ENCODE results near the gene FOXP4. TPM values are rescaled to one million over a fixed set of nuclear protein-coding genes. Genes with fewer than 3 reads are reported as not detected.

Gene FOXP4
- total and polyA plus RNA-seq, 4 donors = 2.5 to 16.0 (median 4.3) TPM

- TF ChIP-seq YY1 (IDR thresholded peaks at IDR 0.05) (no peak), SP1 (IDR thresholded peaks at IDR 0.05) (no peak), ATF3 (IDR thresholded peaks at IDR 0.05) (no peak)
These were observed 87.0 kb downstream of the FOXP4 start (continued) for GRCh38 chr6:41633056-41633634.

GRCh38 chr6:41634657-41635056 is 88.5 kb downstream of the FOXP4 start:
- Histone ChIP-seq H3K36me3 (ENCODE audit: control insufficient read depth in 4 of 4, insufficient read depth in 3 of 4, low read depth in 1 of 4, low read length in 3 of 4) (no peaks in the 10 kb centered on the region), H3K27me3 (ENCODE audit: control insufficient read depth in 4 of 4, insufficient read depth in 4 of 4, low read length in 3 of 4) (peaks cover 0 to 13% (median 3%) of the 10 kb centered on the region in 4 donors), H3K27ac (ENCODE audit: low read depth in 1 of 2, low read length in 2 of 2) (no peak overlapping the region), H3K4me3 (ENCODE audit: low read depth in 1 of 3, low read length in 3 of 3) (no peak overlapping the region), H3K4me1 (ENCODE audit: control insufficient read depth in 4 of 4, insufficient read depth in 4 of 4, low read length in 3 of 4) (peaks cover 0 to 23% (median 13%) of the 10 kb centered on the region in 4 donors), H3K9ac (ENCODE audit: low read depth in 1 of 2, low read length in 2 of 2) (no peak overlapping the region), H3K9me3 (ENCODE audit: control insufficient read depth in 4 of 4, low read length in 3 of 4) (no peaks in the 10 kb centered on the region)
- no peak for TF ChIP-seq GABPA (IDR thresholded peaks at IDR 0.05 in 1 of 2, conservative IDR thresholded peaks at IDR 0.05 in 1 of 2)
- no peak for TF ChIP-seq JUND (IDR thresholded peaks at IDR 0.05)
- no peak for TF ChIP-seq NR2F2 (IDR thresholded peaks at IDR 0.05)
- no peak for TF ChIP-seq HNF4G (IDR thresholded peaks at IDR 0.05)
- WGBS = 55% methylated on average over 4 of the region's 4 CpGs
- no peak for DNase-seq (ENCODE audit: low spot score)

- DNase-seq (ENCODE audit: low spot score) = no peak
- Histone ChIP-seq H3K9me3 (ENCODE audit: control insufficient read depth in 4 of 4, low read length in 3 of 4) (no peaks in the 10 kb centered on the region), H3K27ac (ENCODE audit: low read depth in 1 of 2, low read length in 2 of 2) (no peak overlapping the region), H3K36me3 (ENCODE audit: control insufficient read depth in 4 of 4, insufficient read depth in 3 of 4, low read depth in 1 of 4, low read length in 3 of 4) (no peaks in the 10 kb centered on the region), H3K4me1 (ENCODE audit: control insufficient read depth in 4 of 4, insufficient read depth in 4 of 4, low read length in 3 of 4) (peaks cover 0 to 23% (median 13%) of the 10 kb centered on the region in 4 donors), H3K27me3 (ENCODE audit: control insufficient read depth in 4 of 4, insufficient read depth in 4 of 4, low read length in 3 of 4) (peaks cover 0 to 13% (median 3%) of the 10 kb centered on the region in 4 donors), H3K4me3 (ENCODE audit: low read depth in 1 of 3, low read length in 3 of 3) (no peak overlapping the region), H3K9ac (ENCODE audit: low read depth in 1 of 2, low read length in 2 of 2) (no peak overlapping the region)
- TF ChIP-seq NR2F2 (IDR thresholded peaks at IDR 0.05) (no peak), EGR1 (IDR thresholded peaks at IDR 0.05; ENCODE audit: low read depth in 2 of 2) (no peak), ATF3 (IDR thresholded peaks at IDR 0.05) (no peak), TAF1 (conservative IDR thresholded peaks at IDR 0.05) (no peak), GABPA (IDR thresholded peaks at IDR 0.05 in 1 of 2, conservative IDR thresholded peaks at IDR 0.05 in 1 of 2) (no peak), MAX (IDR thresholded peaks at IDR 0.05) (no peak), FOXA1 (IDR thresholded peaks at IDR 0.05) (no peak), CTCF (IDR thresholded peaks at IDR 0.05; ENCODE audit: low read depth, low read length, missing input control) (no peak), RXRA (IDR thresholded peaks at IDR 0.05) (no peak), REST (IDR thresholded peaks at IDR 0.05) (no peak), YY1 (IDR thresholded peaks at IDR 0.05) (no peak), RAD21 (IDR thresholded peaks at IDR 0.05) (no peak)
- WGBS = 87% methylated on average over 6 of the region's 6 CpGs
These were observed 89.2 kb downstream of the FOXP4 start for GRCh38 chr6:41635365-41635764.

All from liver (tissue), 9 donors.